Fibroblast of skin of scalp (primary cell): Measurements from ENCODE around the gene SPRED2. TPM values are rescaled to one million over a fixed set of nuclear protein-coding genes. Genes with fewer than 3 reads are reported as not detected.

ENCODE experiments used
- DNase-seq: peaks from one replicate; pipeline ENCODE4 v3.0.0-alpha.2; 2013
- polyA plus RNA-seq, 2 experiments: library from polyadenylated mRNA; unstranded; fragments of 120-200 nt; gene quantifications; one replicate each; pipeline ENCODE4 v1.2.1, GENCODE V29; 2013; ENCODE audit not compliant: insufficient read length in 2 of 2

Gene SPRED2, protein sequence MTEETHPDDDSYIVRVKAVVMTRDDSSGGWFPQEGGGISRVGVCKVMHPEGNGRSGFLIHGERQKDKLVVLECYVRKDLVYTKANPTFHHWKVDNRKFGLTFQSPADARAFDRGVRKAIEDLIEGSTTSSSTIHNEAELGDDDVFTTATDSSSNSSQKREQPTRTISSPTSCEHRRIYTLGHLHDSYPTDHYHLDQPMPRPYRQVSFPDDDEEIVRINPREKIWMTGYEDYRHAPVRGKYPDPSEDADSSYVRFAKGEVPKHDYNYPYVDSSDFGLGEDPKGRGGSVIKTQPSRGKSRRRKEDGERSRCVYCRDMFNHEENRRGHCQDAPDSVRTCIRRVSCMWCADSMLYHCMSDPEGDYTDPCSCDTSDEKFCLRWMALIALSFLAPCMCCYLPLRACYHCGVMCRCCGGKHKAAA
- polyA plus RNA-seq (2013, experiment 1 of 2; ENCODE audit: insufficient read length) = 33.4 TPM
- 30.9 TPM for polyA plus RNA-seq (2013, experiment 2 of 2; ENCODE audit: insufficient read length)

DNA sequence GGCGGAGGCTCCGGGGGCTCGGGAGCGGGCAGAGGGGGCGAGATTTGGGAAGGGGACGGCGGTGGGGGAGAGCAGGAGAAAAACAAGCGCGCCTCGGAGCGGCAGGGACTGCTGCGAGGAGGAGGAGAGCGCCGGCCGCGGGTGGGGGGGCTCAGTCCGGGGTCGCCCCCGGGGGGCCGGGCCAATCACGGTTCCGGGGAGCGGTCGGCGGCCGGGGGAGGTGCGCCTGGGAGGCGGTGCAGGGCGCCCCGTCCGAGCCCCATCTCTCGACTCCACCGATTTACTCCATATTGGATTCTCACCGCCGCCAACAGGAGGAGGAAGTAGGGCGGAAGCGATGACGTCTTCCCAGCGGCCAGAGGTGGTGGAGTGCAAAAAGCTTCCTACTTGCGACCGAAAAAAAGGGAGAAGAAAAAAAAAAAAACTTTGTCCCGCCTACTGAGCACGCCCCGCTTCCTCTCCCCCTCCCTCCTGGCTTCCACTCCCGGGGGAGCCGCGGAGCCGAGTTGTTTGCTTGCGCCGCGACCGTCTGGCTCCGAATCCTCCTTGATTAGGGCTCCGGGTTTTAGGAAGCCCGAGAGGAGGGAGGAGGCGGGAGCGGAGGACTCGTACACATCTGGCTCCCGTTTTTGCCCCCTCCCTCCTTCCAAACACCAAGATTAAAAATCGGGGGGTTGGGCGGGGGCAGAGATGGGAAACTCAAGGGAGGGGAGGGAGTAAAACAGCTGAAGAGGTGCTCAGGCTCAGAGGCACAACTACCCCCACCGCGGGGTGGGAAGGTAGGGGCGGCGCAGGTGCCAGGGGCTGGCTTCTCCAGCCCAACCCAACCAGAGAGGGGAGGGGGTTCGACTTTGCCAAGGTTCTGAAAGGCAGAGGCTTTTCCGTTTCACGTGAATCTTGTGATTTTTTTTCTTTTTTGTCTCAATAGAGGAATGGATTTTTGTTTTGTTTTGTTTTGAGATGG is at the start of gene SPRED2:
Gene SPRED2, minus strand, starts transcription at position 373 of the 964 bp plus-strand sequence. CDS start 612 bp downstream, outside the sequence.
- peak; percentile 97 for DNase-seq

DNA sequence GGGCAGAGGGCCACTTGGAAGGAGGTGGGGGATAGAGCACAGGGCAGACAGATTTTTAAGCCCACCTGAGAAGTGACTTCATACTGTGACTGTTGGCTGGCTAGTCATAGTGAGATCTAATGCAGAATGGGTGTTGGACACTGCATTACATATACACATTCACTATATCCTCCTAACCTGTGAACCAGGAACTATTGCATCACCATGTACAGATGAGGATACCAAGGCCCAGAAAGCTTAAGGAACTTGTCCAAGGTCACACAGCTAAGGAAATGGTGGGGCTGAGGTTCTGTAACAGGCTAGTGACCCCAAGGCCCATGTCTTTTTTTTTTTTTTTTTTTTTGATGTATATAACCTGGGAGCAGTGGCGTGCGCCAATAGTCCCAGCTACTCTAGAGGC is 49.6 kb upstream of the SPRED2 start:
- DNase-seq = no peak

DNA sequence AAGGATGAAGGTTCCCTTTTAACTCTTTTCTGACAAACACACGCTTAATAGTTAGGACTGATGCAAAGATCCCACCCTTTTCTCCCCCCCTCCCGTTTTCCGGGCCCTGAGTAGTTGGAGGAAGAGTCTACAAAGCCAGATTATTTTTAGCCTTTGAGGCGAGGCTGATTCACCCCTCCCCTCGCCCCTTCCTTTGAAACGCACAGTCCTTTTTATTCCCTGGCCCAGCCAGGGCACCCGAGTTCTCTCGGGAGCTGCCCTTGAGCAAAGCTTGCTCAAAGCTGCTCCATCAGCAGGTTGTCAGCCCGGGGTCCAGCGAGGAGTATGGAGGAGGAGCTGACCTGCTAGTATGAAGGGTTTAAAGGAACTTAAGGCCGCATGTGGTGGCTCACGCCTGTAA is 47.1 kb upstream of the SPRED2 start:
- DNase-seq = no peak

DNA sequence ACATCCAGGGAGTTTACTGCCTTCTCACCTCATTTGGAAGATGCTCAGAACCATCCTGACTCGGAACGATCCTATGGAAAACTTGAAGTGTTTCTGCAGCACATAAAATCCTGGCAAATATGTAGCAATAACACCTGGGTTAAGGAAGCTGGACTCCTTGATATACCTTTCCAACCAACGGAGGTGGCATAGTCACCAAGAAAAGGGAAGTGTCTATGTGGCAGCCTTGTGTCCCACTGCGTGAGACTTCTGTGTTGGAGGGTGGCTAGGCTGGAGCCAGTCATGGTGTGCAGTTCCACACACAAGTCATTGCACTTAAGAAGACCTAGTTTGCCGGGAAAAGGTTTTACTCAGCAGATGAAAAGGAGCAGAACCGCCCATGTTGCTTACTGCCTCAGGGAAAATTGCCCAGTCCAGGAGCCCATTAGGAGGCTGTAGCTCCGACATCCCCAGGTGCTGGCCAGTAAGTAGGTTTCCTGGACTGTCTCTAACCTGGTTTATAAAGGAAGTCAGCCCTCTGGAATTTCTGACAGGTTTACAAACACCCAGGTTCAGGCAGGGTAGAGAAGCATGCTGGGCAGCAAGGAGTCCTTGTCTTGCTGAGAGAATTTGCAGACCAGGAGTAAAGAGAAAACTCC is 46.2 kb upstream of the SPRED2 start:
- DNase-seq = no peak

DNA sequence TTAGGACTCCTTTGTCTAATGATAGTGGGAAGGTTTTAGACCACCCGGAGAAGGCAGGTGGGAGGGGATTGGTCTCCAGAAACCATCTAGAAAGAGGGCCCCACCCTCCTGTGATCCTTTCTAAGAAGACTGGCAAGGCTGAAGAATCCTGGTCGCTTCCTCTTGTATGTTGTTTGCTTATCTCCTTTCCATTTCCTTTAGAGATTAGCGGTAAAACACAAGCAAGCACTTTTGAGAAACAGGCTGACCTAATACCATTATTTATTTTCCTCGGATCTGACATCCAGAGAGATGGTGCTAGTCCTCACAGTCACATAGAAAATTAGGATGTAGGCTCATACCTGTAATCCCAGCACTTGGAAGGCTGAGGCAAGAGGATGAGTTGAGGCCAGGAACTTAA is 45.2 kb upstream of the SPRED2 start:
- no peak for DNase-seq

DNA sequence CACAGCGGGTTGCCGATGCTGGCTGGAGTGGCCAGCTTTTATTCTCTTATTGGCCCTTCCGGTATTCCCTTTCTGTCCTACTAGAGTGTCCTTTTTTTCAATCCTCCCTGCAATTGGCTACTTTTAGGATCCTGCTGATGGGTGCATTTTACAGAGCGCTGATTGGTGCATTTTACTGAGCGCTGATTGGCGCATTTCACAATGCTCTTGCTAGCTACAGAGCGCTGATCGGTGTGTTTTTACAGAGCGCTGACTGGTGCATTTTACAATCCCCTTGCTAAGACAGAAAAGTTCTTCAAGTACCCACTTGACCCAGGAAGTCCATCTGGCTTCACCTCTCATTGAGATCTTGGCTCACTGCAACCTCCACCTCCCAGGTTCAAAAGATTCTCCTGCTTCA is 44.4 kb upstream of the SPRED2 start:
- no peak for DNase-seq

DNA sequence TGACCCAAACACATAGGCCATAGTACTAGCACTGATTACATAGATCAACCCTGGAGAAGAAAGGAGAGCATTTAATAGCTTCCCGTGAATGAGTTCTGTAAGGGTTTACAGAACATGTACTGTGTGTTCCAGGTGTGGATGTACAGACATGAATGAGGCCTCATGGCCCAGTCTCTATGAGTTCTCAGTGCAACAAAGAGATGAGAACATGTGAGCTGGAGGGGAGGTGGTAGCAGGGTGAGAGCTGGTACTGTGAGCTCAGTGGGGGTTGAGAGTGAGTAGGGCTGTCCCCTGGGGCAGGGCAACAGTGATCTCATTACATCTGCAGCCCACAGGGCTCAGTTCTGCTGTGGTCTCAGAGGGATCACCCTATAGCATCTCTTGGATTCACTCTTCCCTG is 42.6 kb upstream of the SPRED2 start:
- DNase-seq = no peak

DNA sequence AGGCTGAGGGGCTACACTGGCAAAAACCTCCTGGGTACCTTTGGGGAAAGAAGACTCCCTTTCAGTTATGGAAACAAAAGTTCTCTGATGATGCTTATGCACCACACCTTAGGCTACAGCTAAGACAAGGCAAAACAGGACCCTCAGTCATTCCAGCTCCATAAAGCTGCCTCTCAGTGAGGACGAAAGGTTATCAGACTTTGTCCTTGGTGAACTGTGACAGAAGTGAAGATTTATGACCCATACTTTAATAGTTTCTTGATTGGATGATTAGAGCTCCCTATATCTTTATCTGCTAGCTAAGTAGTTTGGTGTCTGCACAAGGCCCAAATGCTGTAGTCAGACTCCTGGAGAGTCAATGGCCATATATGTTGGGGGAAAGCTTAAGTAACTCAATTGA is 40.6 kb upstream of the SPRED2 start:
- DNase-seq = no peak

DNA sequence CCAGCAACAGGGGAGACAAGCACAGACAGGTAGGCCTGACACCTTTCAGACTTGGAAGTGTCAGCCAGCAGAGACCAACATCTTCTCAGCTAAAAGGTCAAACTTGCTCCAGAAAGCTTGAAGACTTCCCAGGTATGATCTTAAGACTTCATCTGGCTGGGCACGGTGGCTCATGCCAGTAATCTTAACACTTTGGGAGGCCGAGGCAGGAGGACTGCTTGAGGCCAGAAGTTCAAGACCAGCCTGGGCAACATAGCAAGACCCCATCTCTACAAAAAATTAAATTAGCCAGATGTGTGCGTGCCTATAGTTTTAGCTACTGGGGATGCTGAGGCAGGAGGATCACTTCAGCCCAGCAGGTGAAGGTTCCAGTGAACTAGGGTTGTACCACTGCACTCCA is 39.0 kb upstream of the SPRED2 start:
- no peak for DNase-seq

DNA sequence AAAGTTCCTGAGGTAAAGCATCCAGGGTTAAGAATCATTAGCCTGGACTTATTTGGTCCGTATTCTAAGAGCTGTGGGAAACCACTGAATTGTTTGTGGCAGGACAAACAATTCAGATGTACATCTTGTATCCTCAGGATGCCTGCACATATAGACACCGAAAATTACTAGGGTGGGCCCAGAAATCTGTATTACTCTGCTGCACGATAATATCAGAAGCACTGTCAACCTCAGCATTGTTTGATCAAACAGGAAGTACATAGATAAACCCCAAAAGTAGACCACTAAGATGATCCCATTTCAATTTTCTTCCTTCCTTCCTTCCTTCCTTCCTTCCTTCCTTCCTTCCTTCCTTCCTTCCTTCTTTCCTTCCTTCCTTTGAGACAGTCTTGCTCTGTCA is 34.2 kb upstream of the SPRED2 start:
- DNase-seq = no peak

DNA sequence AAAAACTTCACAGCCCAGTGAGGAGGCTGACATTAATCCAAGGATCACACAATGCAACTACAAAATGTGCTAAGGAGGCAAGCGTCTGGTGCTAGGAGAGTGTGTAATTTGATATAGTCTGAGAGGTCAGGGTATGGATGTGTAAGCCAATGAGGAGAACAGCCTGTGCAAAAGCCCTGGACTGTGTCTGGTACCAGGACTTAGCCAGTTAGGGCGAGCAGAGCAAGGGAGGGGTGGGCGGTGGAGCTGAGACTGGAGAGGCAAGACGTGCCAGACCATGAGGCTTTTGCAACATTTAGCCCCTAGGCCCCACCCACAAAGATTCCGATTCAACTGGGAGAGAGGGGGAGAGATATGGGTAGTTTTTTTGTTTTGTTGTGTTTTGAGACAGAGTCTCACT is 33.5 kb upstream of the SPRED2 start:
- no peak for DNase-seq

DNA sequence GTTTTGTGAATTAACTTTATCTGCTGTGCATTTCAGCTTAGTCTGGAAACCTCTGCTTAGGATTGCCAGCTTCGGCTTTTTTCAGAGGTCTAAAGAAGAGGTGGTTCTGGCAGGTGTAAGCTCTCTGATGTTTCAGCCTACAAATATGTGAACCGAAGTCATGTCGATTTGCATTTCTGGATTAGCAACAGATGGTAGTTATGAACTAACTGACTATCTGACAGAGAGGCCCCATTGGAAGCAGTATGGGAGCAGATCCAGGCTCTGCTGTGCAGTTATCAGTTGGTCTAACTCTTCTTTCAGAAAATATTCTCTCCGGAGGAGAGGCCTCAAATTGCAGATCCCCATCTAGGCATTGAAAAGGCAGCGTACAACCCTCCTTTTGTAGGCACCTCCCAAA is 32.7 kb upstream of the SPRED2 start:
- DNase-seq = peak; percentile 12

DNA sequence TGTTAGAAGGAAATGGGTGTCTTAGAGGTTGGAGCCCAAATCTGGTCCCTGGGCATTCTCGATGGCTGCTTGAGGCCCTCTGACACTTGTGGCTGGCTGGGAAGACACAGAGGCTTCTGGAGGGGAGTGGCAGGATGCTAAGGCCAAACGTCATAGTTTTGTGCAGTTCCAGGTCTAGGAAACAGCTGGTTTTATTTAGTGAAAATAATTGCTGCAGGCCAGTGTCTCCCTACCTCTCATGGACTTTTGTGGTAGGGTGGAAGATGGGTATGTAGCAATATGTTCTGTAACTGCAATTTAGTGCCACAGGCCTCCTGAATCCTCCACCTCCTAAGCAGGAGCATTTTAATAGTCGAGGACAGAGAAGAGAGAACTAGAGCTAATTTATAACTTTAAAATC is 32.2 kb upstream of the SPRED2 start:
- DNase-seq = peak; percentile 54

DNA sequence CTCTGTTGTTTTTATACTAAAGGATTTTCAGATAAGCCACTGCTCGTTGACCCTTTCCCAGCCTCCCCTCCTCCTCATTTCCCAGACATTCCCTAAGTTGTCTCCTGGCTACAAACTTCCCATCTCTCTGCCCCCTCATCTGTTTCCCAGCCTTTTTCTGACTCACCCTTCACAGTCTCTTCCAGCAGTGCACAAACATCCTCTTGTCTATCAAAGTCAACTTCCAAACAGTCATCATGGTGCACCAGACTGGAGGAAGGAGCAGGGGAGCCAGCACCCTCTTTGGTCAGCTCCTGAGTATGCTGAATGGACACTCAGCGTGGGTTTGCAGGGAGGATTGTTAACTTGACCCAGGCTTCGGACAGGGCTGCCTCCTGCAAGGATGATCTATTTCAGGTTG is 26.6 kb upstream of the SPRED2 start:
- peak; percentile 80 for DNase-seq

DNA sequence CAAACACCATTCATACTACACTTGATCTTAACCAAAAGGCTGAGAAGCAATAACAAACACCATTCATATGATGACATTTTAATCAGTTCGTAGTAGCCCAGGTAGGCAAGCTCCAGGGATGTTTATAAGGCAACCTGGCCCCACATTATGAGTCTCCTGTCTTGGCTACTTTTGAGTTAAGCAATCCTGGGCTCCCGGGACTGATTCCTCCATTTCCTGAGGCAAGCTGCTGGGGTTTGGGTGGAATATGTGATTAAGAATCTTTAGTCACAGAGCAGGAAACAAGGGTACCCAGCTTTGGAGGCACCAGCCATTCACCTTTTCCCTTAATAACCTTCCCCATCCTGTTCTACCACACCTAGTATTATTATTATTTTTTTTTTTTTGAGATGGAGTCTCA is 24.5 kb upstream of the SPRED2 start:
- DNase-seq = peak; percentile 18

DNA sequence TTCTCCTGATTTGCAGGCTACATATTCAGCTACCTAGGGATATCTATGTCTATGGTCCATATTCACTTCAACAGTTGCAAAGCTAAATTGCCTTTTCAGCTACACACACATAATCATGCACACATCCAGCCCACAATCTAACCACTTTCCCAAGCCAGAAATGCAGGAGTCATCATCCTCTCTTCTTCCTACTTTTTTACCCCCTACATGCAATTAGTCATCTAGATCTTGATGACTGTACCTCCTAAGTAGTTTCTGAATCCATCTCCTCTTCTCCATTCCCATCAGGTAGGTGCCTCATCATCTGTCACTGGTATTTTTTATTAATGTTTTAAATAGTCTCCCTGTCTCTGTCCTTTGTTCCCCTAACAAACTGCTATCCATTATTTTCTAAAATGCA is 23.7 kb upstream of the SPRED2 start:
- DNase-seq = peak; percentile 95

DNA sequence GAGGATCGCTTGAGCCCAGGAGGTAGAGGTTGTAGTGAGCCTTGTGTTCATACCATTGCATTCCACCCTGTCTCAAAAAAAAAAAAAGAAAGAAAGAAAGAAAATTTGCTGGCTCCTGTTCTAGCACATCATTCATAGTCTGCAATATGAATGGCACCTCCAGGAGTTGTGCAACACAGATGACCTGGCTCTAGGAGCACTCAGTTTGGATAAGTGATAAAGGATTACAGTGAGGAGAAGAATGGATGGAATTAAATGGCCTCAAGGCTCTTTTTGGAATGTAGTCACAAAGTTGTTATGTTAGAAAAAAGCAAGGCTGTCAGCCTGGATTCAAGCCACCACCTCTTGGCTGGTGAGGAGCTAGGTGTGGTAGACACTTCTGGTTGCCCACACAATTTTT is 21.5 kb upstream of the SPRED2 start:
- DNase-seq = peak; percentile 72

DNA sequence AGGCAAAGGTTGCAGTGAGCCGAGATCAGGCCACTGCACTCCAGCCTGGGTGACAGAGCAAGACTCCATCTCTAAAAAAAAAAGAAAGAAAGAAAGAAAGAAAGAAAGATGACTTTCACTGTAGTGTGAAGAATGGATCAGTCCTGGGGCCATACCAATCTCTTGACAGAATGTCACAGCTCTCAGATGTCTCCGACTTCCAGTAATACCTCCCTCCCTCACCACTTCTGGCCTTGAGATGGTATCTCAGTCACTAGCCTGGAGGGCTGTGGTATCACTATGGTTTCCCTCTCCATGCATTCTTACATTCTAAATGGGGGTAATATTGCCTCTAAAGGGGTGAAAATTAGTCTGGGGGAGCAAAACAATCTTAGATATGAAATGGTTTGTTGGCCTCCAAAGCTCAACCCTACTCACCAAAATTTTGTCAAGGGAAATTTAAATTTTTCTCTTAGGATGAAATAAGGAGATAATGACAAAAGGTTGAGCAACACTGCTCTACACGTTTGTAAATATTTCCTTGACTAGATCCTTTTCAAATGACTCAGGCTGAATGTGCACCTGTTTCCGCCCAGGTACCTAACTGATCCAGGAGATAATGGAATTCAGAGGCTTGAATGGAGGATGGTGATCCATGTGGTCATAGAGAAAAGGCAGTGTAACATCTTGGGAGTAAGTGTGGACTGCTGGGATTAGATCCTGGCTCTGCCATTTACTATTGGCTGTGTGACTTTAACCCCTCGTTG is 19.9 kb upstream of the SPRED2 start:
- no peak for DNase-seq

DNA sequence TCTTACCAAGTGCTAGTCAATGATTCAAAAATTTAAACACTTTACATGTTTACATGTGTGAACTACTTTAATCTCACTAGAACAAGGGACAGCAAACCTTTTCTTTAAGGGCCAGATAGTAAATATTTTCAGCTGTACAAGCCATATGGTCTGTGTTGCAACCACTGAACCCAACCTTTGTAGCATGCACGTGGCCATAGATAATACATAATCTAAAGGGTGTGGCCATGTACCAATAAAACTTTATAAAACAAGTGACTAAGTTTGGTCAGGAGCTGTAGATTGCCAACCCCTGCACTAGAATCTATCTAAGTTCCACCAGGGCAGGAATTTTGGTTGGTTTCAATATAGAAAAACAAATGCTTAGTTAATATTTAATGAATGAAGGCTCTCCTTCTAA is 18.4 kb upstream of the SPRED2 start:
- no peak for DNase-seq

DNA sequence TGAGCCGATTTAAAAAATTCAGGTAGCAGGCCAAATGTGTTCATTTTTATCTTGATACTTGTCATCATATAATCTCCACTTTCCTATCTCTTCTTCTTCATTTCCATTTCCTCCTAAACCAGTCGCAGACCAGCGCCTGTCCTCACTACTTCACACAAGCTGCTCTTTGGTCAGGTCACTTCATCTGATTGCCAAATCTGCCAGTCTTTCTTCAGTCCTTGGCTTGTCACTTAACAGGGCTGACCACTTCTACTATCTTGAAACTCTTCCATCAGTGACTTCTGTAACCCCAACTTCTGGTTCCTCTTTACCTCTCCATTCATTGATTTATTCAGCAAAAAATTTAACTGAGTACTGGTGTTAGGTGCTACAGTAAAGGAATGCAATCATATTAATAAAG is 18.0 kb upstream of the SPRED2 start:
- no peak for DNase-seq

DNA sequence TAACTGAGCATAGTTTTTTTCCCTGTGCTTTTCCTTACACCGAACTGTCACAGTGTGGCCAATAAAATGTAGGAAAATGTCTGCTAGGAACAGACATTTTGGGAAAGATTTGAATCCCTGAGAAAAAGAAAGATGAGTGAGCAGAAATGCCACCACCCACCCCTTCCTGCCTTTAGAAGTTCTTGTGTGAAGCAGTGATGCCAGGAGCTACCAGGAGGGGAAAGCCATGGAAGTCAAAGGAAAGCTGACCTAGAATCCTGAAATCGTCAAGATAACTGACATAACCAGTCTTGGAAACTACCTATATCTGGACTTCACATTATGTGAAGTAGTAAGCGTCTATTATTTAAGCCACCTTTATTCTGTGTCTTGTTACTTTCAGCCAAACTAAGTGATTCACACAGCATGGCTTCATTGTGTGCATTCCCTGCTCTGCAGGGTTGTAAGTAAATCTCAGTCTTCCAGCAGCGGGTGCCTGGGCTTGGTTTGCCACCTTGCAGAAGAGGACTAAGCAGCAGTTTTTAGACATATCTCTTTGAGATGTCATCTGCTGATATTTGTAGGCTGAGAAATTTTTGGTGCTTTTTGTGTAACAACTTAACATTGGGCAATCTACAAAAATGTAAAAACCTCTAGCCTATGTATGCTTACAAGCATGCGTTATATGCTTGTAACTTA is 11.2 kb upstream of the SPRED2 start:
- peak; percentile 61 for DNase-seq
